ENCODE data around the gene DDX4. TPM values are rescaled to one million over a fixed set of nuclear protein-coding genes. Genes with fewer than 3 reads are reported as not detected.

Gene DDX4
- total RNA-seq, 1 donor from 2014 or later, result not detected

DNA sequence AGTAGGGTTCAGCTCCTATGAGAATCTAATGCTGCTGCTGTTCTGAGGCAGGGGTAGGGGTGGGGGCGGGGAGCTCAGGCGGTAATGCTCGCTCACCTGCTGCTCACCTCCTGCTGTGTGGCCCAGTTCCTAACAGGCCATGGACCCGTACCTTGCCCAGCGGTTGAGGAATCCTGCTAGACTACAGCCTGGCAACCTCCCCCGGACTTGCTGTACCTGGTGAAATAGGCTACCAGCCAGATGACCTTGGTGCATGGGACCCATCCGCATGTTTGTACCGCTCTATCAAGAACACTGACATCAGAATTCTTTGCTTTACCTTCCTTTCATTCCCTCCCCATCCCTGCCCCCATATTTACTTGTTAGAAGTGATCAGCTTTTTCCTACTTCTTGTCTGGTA, 128.6 kb downstream of the DDX4 start:
- DNase-seq (ENCODE audit: low spot score), result peak; percentile 29

Other genes starting within 250 kb of the DDX4 start
- gene PLPP1, start 203.1 kb upstream of the DDX4 start, total RNA-seq, result 146 TPM
- 25.4 TPM for gene SLC38A9, start 25.7 kb upstream of the DDX4 start, total RNA-seq
- gene IL31RA, start 113.3 kb downstream of the DDX4 start, total RNA-seq, result 0.17 TPM

Data from mucosa of gallbladder (tissue), 1 donor.